Liver (tissue), 9 donors: ENCODE results near the gene CZIB. TPM values are rescaled to one million over a fixed set of nuclear protein-coding genes. Genes with fewer than 3 reads are reported as not detected.

Experiments used
- DNase-seq: peaks from one replicate; pipeline ENCODE4 v3.0.0-alpha.2; 2017; ENCODE audit warnings: low spot score
- H3K27ac ChIP-seq, 2 donors: one replicate each; pipeline ENCODE4 v1.7.0; 2013; ENCODE audit warnings: inconsistent platforms in 2 of 2, low read length in 2 of 2, control low read depth in 1 of 2, low read depth in 1 of 2, mild to moderate bottlenecking in 1 of 2
- H3K27me3 ChIP-seq, 4 donors: one replicate each; pipeline versions ENCODE4 v1.6.1 to v1.7.0; 2013; ENCODE audit warnings: low read length in 3 of 4, inconsistent platforms in 1 of 4, mild to moderate bottlenecking in 1 of 4, moderate library complexity in 1 of 4; ENCODE audit not compliant: control insufficient read depth in 4 of 4, insufficient read depth in 4 of 4
- H3K36me3 ChIP-seq, 4 donors: one replicate each; pipeline versions ENCODE4 v1.6.1 to v1.7.0; 2013; ENCODE audit warnings: low read length in 3 of 4, mild to moderate bottlenecking in 3 of 4, low read depth in 1 of 4, moderate library complexity in 1 of 4; ENCODE audit not compliant: control insufficient read depth in 4 of 4, insufficient read depth in 3 of 4
- H3K4me1 ChIP-seq, 4 donors: one replicate each; pipeline versions ENCODE4 v1.6.1 to v1.7.0; 2013; ENCODE audit warnings: low read length in 3 of 4, mild to moderate bottlenecking in 3 of 4, moderate library complexity in 1 of 4; ENCODE audit not compliant: control insufficient read depth in 4 of 4, insufficient read depth in 4 of 4
- H3K4me3 ChIP-seq, 3 donors: one replicate each; pipeline versions ENCODE4 v1.6.1 to v1.7.0; 2013; ENCODE audit warnings: low read length in 3 of 3, control low read depth in 1 of 3, low read depth in 1 of 3, mild to moderate bottlenecking in 1 of 3
- H3K9ac ChIP-seq, 2 donors: one replicate each; pipeline ENCODE4 v1.7.0; 2013; ENCODE audit warnings: low read length in 2 of 2, mild to moderate bottlenecking in 2 of 2, moderate library complexity in 2 of 2, control low read depth in 1 of 2, low read depth in 1 of 2
- H3K9me3 ChIP-seq, 4 donors: one replicate each; pipeline versions ENCODE4 v1.6.1 to v1.7.0; 2013; ENCODE audit warnings: low read length in 3 of 4; ENCODE audit not compliant: control insufficient read depth in 4 of 4
- EGR1 ChIP-seq, 2 donors: IDR thresholded peaks; 2 replicates each; pipeline ENCODE4 v1.6.1; 2016 to 2018; ENCODE audit warnings: antibody characterized with exemption in 2 of 2, low read depth in 2 of 2
- FOXA1 ChIP-seq: IDR thresholded peaks from 2 replicates; pipeline ENCODE4 v1.6.1; 2016; ENCODE audit warnings: antibody characterized with exemption
- FOXA2 ChIP-seq: IDR thresholded peaks from 2 replicates; pipeline ENCODE4 v1.6.1; 2016; ENCODE audit warnings: antibody characterized with exemption
- GABPA ChIP-seq, 2 donors: IDR thresholded peaks in 1 of 2; conservative IDR thresholded peaks in 1 of 2; 2 replicates each; pipeline ENCODE4 v1.6.1; 2016; ENCODE audit warnings: antibody characterized with exemption in 2 of 2, mild to moderate bottlenecking in 1 of 2, moderate library complexity in 1 of 2
- HNF4A ChIP-seq, 2 donors: conservative IDR thresholded peaks; 2 replicates each; pipeline ENCODE4 v1.6.1; 2016; ENCODE audit warnings: antibody characterized with exemption in 2 of 2, mild to moderate bottlenecking in 2 of 2
- HNF4G ChIP-seq: IDR thresholded peaks from 2 replicates; pipeline ENCODE4 v1.6.1; 2016; ENCODE audit warnings: antibody characterized with exemption
- JUND ChIP-seq, 2 donors: IDR thresholded peaks; 2 replicates each; pipeline ENCODE4 v1.6.1; 2016; ENCODE audit warnings: antibody characterized with exemption in 2 of 2
- NR2F2 ChIP-seq: IDR thresholded peaks from 2 replicates; pipeline ENCODE4 v1.6.1; 2016; ENCODE audit warnings: antibody characterized with exemption
- RAD21 ChIP-seq, 2 donors: IDR thresholded peaks; 2 replicates each; pipeline ENCODE4 v1.6.1; 2016; ENCODE audit warnings: antibody characterized with exemption in 2 of 2, mild to moderate bottlenecking in 2 of 2
- RXRA ChIP-seq, 2 donors: IDR thresholded peaks; 2 replicates each; pipeline ENCODE4 v1.6.1; 2017 to 2018; ENCODE audit warnings: antibody characterized with exemption in 2 of 2, mild to moderate bottlenecking in 1 of 2
- SP1 ChIP-seq: IDR thresholded peaks from 2 replicates; pipeline ENCODE4 v1.6.1; 2018; ENCODE audit warnings: antibody characterized with exemption, mild to moderate bottlenecking
- TAF1 ChIP-seq: conservative IDR thresholded peaks from 2 replicates; pipeline ENCODE4 v1.6.1; 2016; ENCODE audit warnings: antibody characterized with exemption, mild to moderate bottlenecking
- YY1 ChIP-seq: IDR thresholded peaks from 2 replicates; pipeline ENCODE4 v1.6.1; 2016; ENCODE audit warnings: antibody characterized with exemption, mild to moderate bottlenecking
- WGBS: extraction: QIAGEN DNeasy Blood & Tissue Kit; methylation state at CpG from one replicate; pipeline ENCODE4 v1.1.7; 2013; 5-methylcytosine and 5-hydroxymethylcytosine counted together
- polyA plus RNA-seq, 2 donors: library from polyadenylated mRNA; stranded (reverse) in 1 of 2; unstranded in 1 of 2; fragments of 200-250 nt in 1 of 2; fragments of >200 nt in 1 of 2; fragmentation: Nextera tagmentation in 1 of 2; extraction: Ambion mirVana in 1 of 2; gene quantifications; one replicate each; pipeline versions ENCODE4 v1.2.1 to v1.2.3, GENCODE V29; 2013 to 2015
- total RNA-seq, 2 donors: library from RNA; depleted of rRNA; stranded (reverse); fragments of >200 nt; gene quantifications; one replicate each; pipeline ENCODE4 v1.2.3, GENCODE V29; 2014
- TF ChIP-seq, protein P1 (sequence below): IDR thresholded peaks from 2 replicates; pipeline ENCODE4 v1.6.1; 2016; ENCODE audit warnings: antibody characterized with exemption, mild to moderate bottlenecking
- TF ChIP-seq, protein P2 (sequence below): fragments of 150-350 bp; IDR thresholded peaks from 2 replicates; pipeline ENCODE4 v1.5.1; 2017; ENCODE audit warnings: improper control_type of control experiment, low read depth, low read length; ENCODE audit not compliant: missing input control
- TF ChIP-seq, protein P3 (sequence below): IDR thresholded peaks from 2 replicates; pipeline ENCODE4 v1.6.1; 2016; ENCODE audit warnings: antibody characterized with exemption
- TF ChIP-seq, protein P4 (sequence below): IDR thresholded peaks from 2 replicates; pipeline ENCODE4 v1.6.1; 2016; ENCODE audit warnings: antibody characterized with exemption
- TF ChIP-seq, protein P5 (sequence below): IDR thresholded peaks from 2 replicates; pipeline ENCODE4 v1.6.1; 2016; ENCODE audit warnings: antibody characterized with exemption
- donor health status: healthy.
- donor health status: healthy.
- donor health status: healthy.
- donor health status: healthy.
- donor health status: healthy.

CZIB gene
- total and polyA plus RNA-seq, 4 donors, result 19.8 to 32.3 (median 25.4) TPM

DNA sequence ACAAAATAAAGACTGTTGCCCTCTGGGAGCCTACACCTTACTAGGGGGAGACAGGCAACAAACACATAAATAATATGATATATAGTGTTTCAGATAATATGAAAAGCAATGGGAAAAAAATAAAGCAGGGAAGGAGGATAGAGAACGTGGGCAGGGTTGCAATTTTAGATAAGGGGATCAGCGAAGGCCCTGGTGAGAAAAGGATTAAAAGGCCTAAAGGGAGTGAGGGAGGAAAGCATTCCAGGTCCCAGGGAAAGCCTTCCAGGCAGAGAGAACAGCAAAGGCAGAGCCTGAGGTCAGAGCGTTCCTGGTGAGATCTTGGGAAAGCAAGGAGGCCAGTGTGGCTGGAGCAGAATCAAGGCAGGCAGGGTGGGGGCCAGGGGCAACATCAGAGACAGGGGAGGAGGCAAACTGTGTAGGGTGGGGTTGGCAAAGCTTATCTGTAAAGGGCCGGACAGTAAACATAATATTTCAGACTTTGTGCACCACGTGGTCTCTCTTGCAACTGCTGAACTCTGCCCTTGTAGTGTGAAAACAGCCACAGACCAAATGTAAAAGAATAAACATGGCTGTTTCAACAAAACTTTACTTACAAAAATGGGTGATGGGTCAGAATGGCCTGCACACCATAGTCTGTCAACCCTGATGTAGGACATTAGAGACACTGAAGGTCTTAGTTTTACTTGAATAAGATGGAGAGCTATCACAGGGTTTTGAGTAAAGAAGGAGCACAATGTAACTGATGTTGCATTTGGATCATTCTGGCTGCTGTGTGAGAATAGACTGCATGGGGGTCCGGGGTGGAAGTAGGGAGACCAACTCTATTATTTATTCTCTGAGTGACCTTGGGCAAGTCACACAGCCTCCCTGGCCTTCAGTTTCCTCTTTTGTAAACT, 37.1 kb downstream of the CZIB start:
- Histone ChIP-seq H3K9me3 (no peaks in the 10 kb centered on the region), H3K36me3 (no peaks in the 10 kb centered on the region), H3K9ac (peak overlapping the region in 1 of 2 donors; percentile 26), H3K27me3 (no peaks in the 10 kb centered on the region), H3K4me1 (peaks cover 21 to 45% (median 38%) of the 10 kb centered on the region in 4 donors), H3K27ac (peak overlapping the region; percentile 79 to 82), H3K4me3 (no peak overlapping the region)
- DNase-seq, result peak; percentile 76
- WGBS, result 26% methylated on average over 6 of the region's 6 CpGs
- TF ChIP-seq SP1, result peak; percentile 96
- TF ChIP-seq, protein P1, sequence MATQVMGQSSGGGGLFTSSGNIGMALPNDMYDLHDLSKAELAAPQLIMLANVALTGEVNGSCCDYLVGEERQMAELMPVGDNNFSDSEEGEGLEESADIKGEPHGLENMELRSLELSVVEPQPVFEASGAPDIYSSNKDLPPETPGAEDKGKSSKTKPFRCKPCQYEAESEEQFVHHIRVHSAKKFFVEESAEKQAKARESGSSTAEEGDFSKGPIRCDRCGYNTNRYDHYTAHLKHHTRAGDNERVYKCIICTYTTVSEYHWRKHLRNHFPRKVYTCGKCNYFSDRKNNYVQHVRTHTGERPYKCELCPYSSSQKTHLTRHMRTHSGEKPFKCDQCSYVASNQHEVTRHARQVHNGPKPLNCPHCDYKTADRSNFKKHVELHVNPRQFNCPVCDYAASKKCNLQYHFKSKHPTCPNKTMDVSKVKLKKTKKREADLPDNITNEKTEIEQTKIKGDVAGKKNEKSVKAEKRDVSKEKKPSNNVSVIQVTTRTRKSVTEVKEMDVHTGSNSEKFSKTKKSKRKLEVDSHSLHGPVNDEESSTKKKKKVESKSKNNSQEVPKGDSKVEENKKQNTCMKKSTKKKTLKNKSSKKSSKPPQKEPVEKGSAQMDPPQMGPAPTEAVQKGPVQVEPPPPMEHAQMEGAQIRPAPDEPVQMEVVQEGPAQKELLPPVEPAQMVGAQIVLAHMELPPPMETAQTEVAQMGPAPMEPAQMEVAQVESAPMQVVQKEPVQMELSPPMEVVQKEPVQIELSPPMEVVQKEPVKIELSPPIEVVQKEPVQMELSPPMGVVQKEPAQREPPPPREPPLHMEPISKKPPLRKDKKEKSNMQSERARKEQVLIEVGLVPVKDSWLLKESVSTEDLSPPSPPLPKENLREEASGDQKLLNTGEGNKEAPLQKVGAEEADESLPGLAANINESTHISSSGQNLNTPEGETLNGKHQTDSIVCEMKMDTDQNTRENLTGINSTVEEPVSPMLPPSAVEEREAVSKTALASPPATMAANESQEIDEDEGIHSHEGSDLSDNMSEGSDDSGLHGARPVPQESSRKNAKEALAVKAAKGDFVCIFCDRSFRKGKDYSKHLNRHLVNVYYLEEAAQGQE, result peak; percentile 81
- TF ChIP-seq NR2F2, result peak; percentile 65
- TF ChIP-seq EGR1 (IDR thresholded peaks at IDR 0.05; ENCODE audit: low read depth in 2 of 2), result peak in 1 of 2 donors; percentile 64
- TF ChIP-seq, protein P2, sequence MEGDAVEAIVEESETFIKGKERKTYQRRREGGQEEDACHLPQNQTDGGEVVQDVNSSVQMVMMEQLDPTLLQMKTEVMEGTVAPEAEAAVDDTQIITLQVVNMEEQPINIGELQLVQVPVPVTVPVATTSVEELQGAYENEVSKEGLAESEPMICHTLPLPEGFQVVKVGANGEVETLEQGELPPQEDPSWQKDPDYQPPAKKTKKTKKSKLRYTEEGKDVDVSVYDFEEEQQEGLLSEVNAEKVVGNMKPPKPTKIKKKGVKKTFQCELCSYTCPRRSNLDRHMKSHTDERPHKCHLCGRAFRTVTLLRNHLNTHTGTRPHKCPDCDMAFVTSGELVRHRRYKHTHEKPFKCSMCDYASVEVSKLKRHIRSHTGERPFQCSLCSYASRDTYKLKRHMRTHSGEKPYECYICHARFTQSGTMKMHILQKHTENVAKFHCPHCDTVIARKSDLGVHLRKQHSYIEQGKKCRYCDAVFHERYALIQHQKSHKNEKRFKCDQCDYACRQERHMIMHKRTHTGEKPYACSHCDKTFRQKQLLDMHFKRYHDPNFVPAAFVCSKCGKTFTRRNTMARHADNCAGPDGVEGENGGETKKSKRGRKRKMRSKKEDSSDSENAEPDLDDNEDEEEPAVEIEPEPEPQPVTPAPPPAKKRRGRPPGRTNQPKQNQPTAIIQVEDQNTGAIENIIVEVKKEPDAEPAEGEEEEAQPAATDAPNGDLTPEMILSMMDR, result no peak
- TF ChIP-seq TAF1, result no peak
- TF ChIP-seq, protein P3, sequence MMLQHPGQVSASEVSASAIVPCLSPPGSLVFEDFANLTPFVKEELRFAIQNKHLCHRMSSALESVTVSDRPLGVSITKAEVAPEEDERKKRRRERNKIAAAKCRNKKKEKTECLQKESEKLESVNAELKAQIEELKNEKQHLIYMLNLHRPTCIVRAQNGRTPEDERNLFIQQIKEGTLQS, result peak; percentile 75
- peak in 1 of 2 donors; percentile 61 for TF ChIP-seq GABPA (IDR thresholded peaks at IDR 0.05 in 1 of 2, conservative IDR thresholded peaks at IDR 0.05 in 1 of 2)
- TF ChIP-seq FOXA1, result peak; percentile 84
- peak; percentile 97 to 99 for TF ChIP-seq RXRA (IDR thresholded peaks at IDR 0.05)
- TF ChIP-seq, protein P4, sequence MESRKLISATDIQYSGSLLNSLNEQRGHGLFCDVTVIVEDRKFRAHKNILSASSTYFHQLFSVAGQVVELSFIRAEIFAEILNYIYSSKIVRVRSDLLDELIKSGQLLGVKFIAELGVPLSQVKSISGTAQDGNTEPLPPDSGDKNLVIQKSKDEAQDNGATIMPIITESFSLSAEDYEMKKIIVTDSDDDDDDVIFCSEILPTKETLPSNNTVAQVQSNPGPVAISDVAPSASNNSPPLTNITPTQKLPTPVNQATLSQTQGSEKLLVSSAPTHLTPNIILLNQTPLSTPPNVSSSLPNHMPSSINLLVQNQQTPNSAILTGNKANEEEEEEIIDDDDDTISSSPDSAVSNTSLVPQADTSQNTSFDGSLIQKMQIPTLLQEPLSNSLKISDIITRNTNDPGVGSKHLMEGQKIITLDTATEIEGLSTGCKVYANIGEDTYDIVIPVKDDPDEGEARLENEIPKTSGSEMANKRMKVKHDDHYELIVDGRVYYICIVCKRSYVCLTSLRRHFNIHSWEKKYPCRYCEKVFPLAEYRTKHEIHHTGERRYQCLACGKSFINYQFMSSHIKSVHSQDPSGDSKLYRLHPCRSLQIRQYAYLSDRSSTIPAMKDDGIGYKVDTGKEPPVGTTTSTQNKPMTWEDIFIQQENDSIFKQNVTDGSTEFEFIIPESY, result peak; percentile 92
- peak; percentile 98 for TF ChIP-seq HNF4A (conservative IDR thresholded peaks at IDR 0.05)
- peak; percentile 93 for TF ChIP-seq HNF4G
- TF ChIP-seq JUND (IDR thresholded peaks at IDR 0.05), result peak in 1 of 2 donors; percentile 78
- peak; percentile 96 for TF ChIP-seq YY1
- TF ChIP-seq, protein P5, sequence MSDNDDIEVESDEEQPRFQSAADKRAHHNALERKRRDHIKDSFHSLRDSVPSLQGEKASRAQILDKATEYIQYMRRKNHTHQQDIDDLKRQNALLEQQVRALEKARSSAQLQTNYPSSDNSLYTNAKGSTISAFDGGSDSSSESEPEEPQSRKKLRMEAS, result peak; percentile 83
- TF ChIP-seq FOXA2, result peak; percentile 98
- peak; percentile 55 to 56 for TF ChIP-seq RAD21 (IDR thresholded peaks at IDR 0.05)
